Fibroblast of mammary gland (primary cell): ENCODE measurements around the gene CDR2.

Experiments
- DNase-seq: peaks from one replicate; pipeline ENCODE4 v3.0.0-alpha.2; 2010; ENCODE audit warnings: low read depth
- H3K4me3 ChIP-seq: 2 replicates; pipeline ENCODE4 v1.5.1; 2011; ENCODE audit warnings: low read depth, mild to moderate bottlenecking, low read length, moderate library complexity; ENCODE audit not compliant: control insufficient read depth
- TF ChIP-seq, protein P1 (sequence below): conservative IDR thresholded peaks from 2 replicates; pipeline ENCODE4 v1.5.1; 2011; ENCODE audit warnings: low read depth, low read length, inconsistent platforms; ENCODE audit not compliant: control insufficient read depth, insufficient read depth

Gene CDR2

DNA sequence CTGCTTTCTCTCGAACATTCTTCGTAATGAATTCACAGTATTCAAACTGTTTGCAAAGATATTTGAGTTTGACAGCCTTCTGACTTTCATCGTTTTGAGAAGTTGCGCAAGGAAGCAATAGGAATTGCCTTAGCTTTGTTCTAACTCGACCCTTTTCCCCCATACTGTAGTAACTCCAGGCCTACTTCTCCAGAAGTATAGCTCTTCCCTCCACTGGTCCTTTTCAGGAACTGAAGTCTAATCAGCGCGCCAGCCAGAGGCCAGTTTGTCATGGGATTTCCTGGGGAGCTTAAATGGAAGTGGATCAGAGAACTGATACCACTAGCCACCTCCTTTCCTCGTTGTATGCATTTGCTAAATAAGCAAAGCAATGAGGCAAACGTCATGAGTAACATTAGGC is 27.9 kb downstream of the CDR2 start:
- no peak for DNase-seq
- no peak overlapping the region for H3K4me3 ChIP-seq
- TF ChIP-seq, protein P1, sequence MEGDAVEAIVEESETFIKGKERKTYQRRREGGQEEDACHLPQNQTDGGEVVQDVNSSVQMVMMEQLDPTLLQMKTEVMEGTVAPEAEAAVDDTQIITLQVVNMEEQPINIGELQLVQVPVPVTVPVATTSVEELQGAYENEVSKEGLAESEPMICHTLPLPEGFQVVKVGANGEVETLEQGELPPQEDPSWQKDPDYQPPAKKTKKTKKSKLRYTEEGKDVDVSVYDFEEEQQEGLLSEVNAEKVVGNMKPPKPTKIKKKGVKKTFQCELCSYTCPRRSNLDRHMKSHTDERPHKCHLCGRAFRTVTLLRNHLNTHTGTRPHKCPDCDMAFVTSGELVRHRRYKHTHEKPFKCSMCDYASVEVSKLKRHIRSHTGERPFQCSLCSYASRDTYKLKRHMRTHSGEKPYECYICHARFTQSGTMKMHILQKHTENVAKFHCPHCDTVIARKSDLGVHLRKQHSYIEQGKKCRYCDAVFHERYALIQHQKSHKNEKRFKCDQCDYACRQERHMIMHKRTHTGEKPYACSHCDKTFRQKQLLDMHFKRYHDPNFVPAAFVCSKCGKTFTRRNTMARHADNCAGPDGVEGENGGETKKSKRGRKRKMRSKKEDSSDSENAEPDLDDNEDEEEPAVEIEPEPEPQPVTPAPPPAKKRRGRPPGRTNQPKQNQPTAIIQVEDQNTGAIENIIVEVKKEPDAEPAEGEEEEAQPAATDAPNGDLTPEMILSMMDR = no peak

DNA sequence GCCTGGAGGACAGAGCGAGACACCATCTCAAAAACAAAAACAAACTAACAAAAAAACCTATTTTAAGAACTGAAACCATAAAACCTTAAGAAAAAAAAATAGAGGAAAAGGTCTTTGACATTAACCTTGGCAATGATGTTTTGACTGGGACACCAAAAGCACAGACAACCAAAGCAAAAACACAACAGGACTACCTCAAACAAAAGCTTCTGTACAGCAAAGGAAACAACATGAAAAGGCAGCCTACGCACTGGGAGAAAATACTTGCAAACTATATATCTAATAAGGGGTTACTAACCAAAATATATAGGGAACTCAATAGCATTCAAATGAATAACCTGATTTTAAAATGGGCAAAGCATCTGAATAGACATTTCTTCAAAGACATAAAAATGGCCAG is 32.3 kb downstream of the CDR2 start:
- TF ChIP-seq, protein P1 = no peak
- no peak for DNase-seq
- no peak overlapping the region for H3K4me3 ChIP-seq

DNA sequence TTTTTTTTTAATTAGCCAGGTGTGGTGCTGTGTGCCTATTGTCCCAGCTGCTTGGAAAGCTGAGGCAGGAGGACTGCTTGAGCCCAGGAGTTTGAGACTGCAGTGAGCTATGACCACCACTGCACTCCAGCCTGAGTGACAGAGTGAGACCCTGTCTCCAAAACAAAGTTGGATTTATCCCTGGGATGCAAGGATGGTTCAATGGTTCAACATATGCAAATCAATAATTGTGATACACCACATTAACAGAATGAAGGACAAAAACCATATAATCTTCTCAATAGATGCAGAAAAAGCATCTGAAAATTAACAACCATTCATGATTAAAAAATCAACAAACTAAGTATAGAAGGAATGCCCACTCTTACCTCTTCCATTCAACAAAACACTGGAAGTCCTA is 33.5 kb downstream of the CDR2 start:
- TF ChIP-seq, protein P1 = no peak
- no peak overlapping the region for H3K4me3 ChIP-seq
- DNase-seq = no peak

DNA sequence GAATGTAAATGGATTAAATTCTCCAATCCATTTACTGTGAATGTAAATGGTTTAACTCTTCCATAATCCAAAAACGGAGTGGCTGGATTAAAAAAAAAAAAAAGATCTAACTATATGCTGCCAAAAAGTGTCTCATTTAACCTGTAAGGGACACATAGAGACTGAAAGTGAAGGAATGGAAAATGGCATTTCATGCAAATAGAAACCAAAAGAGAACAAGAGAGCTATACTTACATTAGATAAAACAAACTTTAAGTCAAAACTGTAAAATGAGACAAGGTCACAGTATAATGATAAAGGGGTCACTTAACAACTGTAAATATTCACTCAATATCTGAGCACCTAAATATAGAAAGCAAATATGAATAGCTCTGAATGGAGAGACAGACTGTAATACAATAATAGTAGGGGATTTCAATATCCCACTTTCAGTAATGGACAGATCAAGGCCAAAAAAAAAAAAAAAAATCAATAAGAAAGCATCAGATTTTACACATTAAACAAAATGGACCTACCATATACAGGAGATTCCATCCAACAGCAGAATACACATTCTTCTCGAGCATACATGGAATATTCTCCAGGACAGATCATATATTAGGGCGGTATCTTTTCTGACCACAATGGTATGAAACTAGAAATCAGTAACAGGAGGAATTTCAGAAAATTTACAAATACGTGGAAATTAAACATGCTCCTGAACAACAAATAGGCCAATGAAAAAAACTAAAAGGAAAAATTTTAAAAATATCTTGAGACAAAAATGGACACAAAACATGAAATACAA is 36.4 kb downstream of the CDR2 start:
- no peak for DNase-seq
- H3K4me3 ChIP-seq = no peak overlapping the region
- TF ChIP-seq, protein P1 = no peak

DNA sequence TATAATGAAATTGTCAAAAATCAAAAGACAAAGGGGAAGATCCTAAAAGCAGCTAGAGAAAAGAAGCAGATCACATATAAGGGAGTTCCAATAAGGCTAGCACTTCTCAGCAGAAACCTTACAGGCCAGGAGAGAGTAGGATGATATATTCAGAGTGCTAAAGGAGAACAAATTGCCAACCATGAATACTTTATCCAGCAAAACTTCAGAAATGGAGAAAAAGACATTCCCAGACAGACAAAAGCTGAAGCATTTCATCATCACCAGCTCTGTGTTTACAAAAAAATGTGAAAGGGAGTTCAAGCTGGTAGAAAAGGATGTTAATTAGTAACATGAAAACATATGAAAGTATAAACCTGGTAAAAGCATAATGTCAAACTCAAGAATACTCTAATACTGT is 37.4 kb downstream of the CDR2 start:
- no peak for DNase-seq
- TF ChIP-seq, protein P1 = no peak
- H3K4me3 ChIP-seq = no peak overlapping the region

DNA sequence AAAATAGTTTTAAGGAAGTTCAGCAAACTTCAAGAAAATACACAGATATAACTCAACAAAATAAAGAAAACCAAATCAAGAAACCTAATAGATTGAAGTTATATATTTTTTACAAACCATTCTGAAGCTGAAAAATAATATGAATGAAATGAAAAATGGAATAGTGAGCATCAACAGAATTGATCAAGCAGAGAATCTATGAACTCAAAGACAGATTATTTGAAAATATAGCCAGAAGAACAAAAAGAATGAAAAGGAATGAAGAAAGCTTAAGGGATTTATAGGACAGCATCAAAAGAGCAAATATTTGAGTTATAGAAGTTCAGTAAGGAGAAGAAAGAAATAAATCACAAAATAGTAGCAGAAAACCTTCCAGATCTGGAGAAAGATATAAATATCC is 37.8 kb downstream of the CDR2 start:
- no peak overlapping the region for H3K4me3 ChIP-seq
- no peak for DNase-seq
- TF ChIP-seq, protein P1 = no peak
